Right atrium auricular region (tissue), 2 donors: ENCODE data around the gene PM20D2. TPM values are rescaled to one million over a fixed set of nuclear protein-coding genes. Genes with fewer than 3 reads are reported as not detected.

Experiments
- DNase-seq: peaks from one replicate; pipeline ENCODE4 v3.0.0-alpha.2; 2019; ENCODE audit warnings: low spot score
- H3K27ac ChIP-seq, 2 donors: fragments of 200-600 bp; sonication (generic); 1 replicate in 1 of 2; 2 replicates in 1 of 2; pipeline ENCODE4 v1.5.1; 2016 to 2019
- H3K27me3 ChIP-seq, 2 donors: fragments of 200-600 bp; sonication (generic); one replicate each; pipeline versions ENCODE4 v1.5.1 to v1.6.0; 2017 to 2019
- H3K36me3 ChIP-seq: fragments of 200-600 bp; sonication (generic); one replicate; pipeline ENCODE4 v1.5.1; 2016
- H3K4me1 ChIP-seq, 2 donors: fragments of 200-600 bp; sonication (generic); one replicate each; pipeline versions ENCODE4 v1.5.1 to v1.6.0; 2017 to 2019
- H3K4me3 ChIP-seq, 2 donors: fragments of 200-600 bp; sonication (generic); 1 replicate in 1 of 2; 2 replicates in 1 of 2; pipeline ENCODE4 v1.5.1; 2017 to 2019; ENCODE audit warnings: mild to moderate bottlenecking in 1 of 2, moderate library complexity in 1 of 2
- H3K9me3 ChIP-seq, 2 donors: fragments of 200-600 bp; sonication (generic); one replicate each; pipeline ENCODE4 v1.5.1; 2019
- total RNA-seq, 2 donors: library from RNA; depleted of rRNA; stranded (reverse); fragments of >200 nt; gene quantifications; one replicate each; pipeline ENCODE4 v1.1.0, GENCODE V29; 2016
- TF ChIP-seq, protein P1 (sequence below), 2 donors: fragments of 200-600 bp; sonication (generic); IDR thresholded peaks; one replicate each; pipeline ENCODE4 v1.5.1; 2019; ENCODE audit warnings: antibody characterized with exemption in 2 of 2

Gene PM20D2
- total RNA-seq, 2 donors from 2014 or later: 13.3 to 15.5 TPM

DNA sequence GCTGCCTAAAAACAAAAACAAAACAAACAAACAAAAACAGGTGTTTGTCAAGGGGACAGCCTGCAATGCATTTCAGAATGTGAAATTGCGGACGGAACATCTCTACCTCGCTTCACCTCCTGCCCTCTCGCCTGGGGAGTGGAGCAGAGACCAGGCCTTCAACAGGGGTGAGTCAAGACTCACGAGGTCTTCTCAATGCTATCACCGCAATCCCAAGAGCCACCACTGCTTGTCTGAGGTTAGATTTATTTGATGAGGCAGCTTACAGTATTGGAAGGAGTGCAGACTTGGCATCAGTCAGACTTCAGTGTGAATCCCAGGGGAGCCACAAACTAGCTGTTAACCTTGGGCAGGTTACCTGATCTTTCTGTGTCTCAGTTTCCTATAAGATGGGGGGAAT lies 63.6 kb downstream of the PM20D2 start:
- Histone ChIP-seq H3K27me3 (no peaks in the 10 kb centered on the region), H3K9me3 (no peaks in the 10 kb centered on the region), H3K36me3 (no peaks in the 10 kb centered on the region), H3K4me1 (no peaks in the 10 kb centered on the region), H3K27ac (no peak overlapping the region), H3K4me3 (no peak overlapping the region)
- no peak for DNase-seq
- TF ChIP-seq, protein P1, sequence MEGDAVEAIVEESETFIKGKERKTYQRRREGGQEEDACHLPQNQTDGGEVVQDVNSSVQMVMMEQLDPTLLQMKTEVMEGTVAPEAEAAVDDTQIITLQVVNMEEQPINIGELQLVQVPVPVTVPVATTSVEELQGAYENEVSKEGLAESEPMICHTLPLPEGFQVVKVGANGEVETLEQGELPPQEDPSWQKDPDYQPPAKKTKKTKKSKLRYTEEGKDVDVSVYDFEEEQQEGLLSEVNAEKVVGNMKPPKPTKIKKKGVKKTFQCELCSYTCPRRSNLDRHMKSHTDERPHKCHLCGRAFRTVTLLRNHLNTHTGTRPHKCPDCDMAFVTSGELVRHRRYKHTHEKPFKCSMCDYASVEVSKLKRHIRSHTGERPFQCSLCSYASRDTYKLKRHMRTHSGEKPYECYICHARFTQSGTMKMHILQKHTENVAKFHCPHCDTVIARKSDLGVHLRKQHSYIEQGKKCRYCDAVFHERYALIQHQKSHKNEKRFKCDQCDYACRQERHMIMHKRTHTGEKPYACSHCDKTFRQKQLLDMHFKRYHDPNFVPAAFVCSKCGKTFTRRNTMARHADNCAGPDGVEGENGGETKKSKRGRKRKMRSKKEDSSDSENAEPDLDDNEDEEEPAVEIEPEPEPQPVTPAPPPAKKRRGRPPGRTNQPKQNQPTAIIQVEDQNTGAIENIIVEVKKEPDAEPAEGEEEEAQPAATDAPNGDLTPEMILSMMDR (IDR thresholded peaks at IDR 0.05): no peak

DNA sequence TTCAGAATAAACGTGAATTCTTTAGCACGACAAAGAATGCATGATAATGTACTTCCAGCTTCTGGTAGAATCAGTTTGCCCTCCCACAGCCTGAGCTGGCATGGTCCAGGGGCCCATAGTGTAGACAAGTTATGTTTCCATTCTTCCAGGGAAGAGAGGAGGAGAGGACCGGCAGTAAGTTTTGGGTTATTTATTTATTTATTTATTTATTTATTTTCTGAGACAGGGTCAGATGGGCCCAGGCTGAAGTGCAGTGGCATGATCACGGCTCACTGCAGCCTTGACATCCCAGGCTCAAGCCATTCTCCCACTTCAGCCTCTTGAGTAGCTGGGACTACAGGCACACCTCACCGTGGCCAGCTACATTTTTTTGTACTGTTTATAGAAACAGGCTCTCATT lies 66.6 kb downstream of the PM20D2 start:
- TF ChIP-seq, protein P1 (IDR thresholded peaks at IDR 0.05): no peak

DNA sequence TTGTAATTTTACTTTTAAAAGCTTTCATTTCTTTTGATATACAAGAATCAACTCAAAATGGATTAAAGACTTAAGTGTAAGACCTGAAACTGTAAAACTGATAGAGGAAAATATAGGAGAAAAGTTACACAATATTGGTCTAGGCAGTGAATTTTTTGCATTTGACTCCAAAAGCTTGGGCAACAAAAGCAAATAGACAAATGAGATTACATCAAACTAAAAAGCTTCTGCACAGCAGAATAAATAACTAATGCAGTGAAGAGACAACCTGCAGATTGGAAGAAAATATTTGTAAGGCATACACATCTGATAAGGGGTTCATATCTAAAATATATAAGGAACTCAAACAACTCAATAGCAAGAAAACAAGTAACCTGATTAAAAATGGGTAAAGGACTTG lies 68.3 kb downstream of the PM20D2 start:
- no peak overlapping the region for H3K4me3 ChIP-seq
- no peak for DNase-seq
- no peak overlapping the region for H3K27ac ChIP-seq
- no peaks in the 10 kb centered on the region for H3K36me3 ChIP-seq
- no peaks in the 10 kb centered on the region for H3K27me3 ChIP-seq
- H3K9me3 ChIP-seq: no peaks in the 10 kb centered on the region
- TF ChIP-seq, protein P1 (IDR thresholded peaks at IDR 0.05): no peak
- peaks cover 0 to 5% of the 10 kb centered on the region in 2 donors for H3K4me1 ChIP-seq

More for the DNA sequence above, 66.6 kb downstream of the PM20D2 start:
- no peak overlapping the region for H3K27ac ChIP-seq
- H3K4me3 ChIP-seq: no peak overlapping the region
- peaks cover 0 to 4% of the 10 kb centered on the region in 2 donors for H3K4me1 ChIP-seq
- H3K36me3 ChIP-seq: no peaks in the 10 kb centered on the region
- no peaks in the 10 kb centered on the region for H3K27me3 ChIP-seq
- no peak for DNase-seq
- H3K9me3 ChIP-seq: no peaks in the 10 kb centered on the region

Other genes starting within 250 kb of the PM20D2 start
- gene RNGTT, start 182.4 kb upstream of the PM20D2 start, total RNA-seq: 10 to 100 TPM in 1 of 2 donors, 1 to 10 TPM in 1; 7.5 to 11.3 TPM
- gene PNRC1, start 65.3 kb upstream of the PM20D2 start, total RNA-seq: 100 to 1,000 TPM; 180 to 201 TPM
- under 1 TPM in 1 of 2 donors, not detected in 1; 0.75 TPM for gene SRSF12, start 28.0 kb upstream of the PM20D2 start, total RNA-seq
- gene GABRR1, start 71.3 kb downstream of the PM20D2 start, total RNA-seq: under 1 TPM in 1 of 2 donors, not detected in 1; 0.24 TPM
- under 1 TPM; 0.33 to 0.35 TPM for gene GABRR2, start 169.2 kb downstream of the PM20D2 start, total RNA-seq
- 10 to 100 TPM; 13.8 to 15.6 TPM for gene UBE2J1, start 206.7 kb downstream of the PM20D2 start, total RNA-seq